NCI-H1048 (cell line): ENCODE measurements around the gene INTS1.

Experiments
- DNase-seq: peaks from one replicate; lab custom pipeline; 2025; lab: John Stamatoyannopoulos, UW

The INTS1 gene

DNA sequence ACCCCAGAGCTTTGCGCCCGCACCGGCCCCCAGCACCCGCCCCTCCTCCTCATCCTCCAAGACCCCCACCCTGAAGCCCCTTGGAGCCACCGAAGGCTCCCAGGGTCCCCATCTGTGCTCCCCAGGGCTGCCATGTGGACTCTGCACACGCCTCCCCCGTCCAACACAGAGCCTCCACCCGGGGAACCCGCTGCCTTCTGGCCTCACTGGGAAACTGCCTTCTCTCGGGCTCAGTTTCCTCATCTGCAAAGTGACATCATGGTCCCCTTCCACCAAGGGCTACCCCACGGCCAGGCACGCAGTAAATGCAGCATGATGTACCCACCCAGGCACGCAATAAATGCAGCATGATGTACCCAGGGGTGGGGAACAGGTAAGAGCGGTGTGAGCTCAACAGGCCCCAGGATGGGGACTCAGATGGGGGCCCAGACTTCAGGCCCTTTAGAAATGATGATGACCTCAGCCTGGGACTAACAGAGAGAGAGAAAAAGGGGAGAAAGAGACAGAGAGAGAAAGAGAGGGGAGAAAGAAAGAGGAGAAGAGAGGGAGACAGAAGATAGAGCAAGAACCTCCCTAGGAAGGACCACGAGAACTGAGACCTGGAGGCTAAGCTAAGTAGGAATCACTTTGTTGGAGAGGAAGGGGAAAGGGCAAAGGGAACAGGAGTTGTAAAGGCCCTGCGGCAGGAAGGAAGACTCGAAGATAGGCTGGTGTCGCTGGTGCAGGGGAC, 42.4 kb downstream of the INTS1 start:
- no peak for DNase-seq

DNA sequence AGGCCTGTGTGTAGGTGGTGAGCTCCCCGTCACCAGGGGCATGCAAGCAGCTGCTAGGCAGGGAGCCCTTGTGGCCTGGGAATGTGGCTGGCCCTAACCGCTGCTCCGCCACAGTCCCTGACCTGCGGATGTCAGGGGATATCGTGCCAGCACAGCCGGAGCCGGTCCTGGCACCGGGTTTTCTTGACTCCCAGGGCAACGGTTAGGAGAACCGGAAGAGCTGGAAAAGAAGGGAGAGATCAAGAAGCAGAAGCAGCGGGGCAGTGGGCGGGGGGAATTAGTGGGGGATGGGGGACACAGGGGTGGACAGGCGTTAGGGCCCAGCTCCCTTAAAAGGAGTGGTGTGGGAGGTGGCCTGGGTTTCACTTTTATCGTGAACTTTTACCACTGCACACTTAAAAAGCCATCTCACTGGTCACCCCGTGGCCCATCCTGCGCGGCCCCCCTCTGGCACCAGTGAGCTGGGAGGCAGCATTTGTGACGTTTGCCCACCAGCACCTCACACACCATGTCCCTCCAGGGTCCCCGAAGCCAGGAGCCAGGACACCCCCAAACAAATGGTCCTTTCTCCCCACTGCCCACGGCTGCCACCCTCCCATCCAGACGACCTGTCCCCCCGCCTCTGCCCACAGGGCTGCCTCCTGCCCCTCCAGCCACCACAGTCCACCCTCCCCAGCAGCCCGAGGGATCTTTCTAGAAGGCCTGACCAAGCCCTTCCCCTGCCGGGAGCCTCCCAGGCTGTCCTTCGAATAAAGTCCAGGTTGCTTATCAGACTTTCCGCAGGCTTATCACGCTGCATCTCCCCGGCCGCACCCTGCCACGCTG, 43.2 kb downstream of the INTS1 start:
- DNase-seq, result no peak

DNA sequence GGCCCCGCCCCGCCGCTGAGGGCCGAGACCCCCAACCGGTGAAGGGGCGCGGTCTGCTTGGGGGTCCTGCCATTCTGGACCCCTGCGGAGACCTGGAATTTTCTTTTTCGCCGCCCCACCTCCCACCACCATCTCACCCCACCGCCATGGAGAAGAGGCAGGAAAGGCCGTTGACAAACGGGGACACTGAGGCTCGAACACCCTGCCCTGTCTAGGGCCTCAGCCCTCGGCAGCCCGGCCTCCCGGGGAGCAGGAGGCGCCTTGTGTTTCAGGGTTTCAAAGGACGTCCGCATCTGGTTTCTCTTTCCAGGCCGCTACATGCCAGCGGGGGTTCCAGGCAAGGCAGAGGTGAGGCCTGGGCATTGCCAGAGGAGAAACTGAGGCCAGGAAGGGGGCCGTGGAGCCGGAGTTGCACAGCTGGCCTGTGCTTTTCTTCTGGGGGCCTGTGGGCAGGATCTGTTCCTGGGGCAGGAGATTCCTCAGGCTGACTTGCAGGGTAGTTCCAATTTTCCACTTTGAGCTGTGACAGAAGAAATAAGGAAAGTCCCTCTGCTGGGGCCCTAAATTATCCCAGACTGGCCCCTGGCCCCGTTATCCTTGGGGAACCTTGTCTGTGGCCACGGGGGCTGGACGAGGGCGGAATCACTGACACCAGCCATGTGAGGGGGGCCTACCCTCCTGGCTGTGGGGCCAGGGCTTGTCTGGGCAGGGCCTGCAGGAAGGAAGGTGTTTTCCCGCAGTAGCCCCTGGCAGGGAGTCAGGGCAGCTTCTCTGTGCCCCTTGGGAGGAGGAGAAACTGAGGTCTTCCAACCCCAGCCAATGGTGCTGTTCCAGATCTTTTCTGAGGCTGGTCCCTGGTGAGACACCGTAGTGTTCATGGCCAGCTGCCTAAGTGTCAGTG, 44.0 kb downstream of the INTS1 start:
- no peak for DNase-seq

GRCh38 chr7:1459512-1459892, 44.7 kb downstream of the INTS1 start:
- DNase-seq, result peak; percentile 97

GRCh38 chr7:1458683-1459511, 45.3 kb downstream of the INTS1 start, which contains the start of gene MICALL2:
Gene MICALL2, minus strand, starts transcription at chr7:1459470. Its CDS starts 144 bp downstream, at chr7:1459326.
- no peak for DNase-seq

DNA sequence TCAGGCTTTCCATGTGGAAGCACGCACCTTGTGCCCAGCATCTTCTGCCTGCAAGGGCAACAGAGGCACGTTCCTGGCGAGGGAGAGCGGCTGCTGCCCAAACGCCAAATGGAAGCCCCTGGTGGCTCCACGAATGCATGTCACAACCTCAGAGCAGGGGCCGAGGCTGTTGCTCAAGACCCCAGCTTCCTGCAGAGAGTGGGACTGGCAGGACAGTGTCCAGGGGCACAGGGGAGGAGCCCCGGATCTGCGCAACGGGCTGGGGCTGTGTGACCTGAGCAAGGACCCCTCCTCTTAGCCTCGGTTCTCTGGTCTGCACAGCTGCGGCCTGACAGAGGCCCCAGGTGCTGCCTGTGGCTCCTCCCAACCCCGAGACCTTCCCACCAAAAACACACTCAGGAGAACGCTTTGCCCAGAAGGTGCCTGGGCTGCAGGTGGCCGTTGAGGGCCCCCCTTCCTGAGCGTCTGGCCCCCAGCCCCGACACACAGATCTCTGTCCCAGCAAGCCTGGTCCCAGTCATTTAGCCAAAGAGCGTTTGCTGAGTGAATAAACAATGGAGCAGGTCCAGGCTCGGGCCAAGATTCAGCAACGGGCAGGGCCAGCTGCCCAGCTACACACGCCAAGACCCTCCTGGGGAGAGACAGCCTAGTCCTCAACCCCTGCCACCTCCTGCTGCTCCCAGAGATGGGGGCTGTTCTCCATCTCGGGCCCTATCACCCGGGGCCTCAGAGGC, 46.1 kb downstream of the INTS1 start:
- no peak for DNase-seq

- no peak for DNase-seq
Measured at GRCh38 chr7:1457059-1457948, 46.9 kb downstream of the INTS1 start.

- no peak for DNase-seq
Measured at GRCh38 chr7:1455955-1456354, 48.2 kb downstream of the INTS1 start.

GRCh38 chr7:1455241-1455939, 48.8 kb downstream of the INTS1 start:
- DNase-seq, result no peak

DNA sequence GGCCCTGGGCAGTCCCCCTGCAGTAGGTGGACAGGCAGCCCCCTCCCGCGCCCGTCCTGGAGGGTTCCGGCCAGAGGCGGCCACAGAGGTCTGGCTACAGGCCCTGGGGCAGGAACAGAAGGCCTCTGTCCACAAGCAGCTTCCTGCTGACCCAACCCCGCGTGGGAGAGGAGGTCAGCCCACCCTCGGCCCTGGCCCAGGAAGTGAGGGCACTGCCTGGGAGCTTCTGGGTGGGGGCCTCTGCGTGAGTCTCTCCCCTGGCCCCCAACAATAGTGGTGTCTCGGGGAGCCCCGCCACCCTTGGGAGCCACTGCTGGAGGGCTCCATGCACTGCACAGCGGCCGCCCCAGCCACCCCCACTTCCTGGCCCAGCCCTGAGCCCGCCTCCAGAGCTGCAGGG, 49.6 kb downstream of the INTS1 start:
- no peak for DNase-seq

DNA sequence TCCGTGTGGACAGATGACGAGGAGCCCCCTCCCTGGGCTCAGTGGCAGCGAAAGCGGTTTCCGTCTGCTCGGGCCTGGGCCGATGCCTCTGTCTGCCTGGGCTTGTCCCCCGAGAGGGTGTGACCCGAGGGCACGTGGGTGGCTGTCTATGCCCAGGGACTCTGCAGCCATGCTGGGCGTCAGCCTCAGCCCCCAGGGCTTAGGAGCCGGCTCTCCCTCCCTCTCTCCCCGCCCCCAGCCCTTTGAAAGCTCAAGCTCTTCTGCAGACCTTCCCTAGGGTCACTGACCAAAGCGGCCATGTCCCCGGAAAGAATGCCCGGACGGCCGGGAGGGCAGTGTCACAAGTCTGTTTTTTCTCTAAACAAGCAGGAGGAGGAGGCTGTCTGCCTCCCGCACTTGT, 52.0 kb downstream of the INTS1 start:
- DNase-seq, result no peak

DNA sequence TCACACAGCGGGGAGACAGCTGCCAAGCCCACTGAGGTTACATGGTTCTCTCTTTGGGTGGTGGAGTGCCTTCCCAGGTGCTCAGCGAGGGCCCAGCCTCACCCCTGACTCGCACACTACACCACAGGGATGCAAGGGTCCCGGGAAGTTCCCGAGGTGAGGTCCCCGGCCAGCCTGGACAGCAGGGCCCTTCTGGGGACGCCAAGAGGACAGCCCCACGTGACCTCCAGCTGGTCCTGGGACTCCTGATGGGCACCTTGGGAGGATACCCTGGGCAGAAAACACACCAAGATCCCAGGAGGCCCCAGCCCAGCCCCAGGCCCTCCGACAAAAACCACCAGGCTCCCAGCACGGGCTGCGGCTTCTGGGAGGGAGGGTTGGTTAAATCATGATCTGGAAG, 53.2 kb downstream of the INTS1 start:
- DNase-seq, result no peak

DNA sequence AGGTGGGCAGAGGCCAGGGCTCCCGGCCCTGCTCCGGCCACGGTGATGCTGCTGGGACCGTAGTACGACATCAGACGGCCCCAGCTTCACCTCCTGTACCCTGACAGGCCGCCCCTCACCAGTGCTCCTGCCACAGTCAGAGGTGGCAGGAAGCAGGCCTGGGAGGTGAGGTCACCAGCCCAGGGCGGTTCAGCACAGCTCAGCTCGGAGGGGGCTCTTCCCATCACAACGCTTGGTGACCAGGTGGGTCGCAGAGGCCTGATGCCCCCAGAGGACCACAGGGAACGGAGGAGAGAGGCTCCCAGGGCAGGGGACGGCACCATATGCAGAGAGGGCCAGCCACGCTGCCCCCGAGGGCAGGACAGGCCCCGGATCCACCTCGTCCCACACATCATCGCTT, 53.8 kb downstream of the INTS1 start:
- DNase-seq, result no peak

- DNase-seq, result no peak
Measured at GRCh38 chr7:1449951-1450350, 54.2 kb downstream of the INTS1 start.

GRCh38 chr7:1449501-1449900, 54.7 kb downstream of the INTS1 start:
- no peak for DNase-seq

DNA sequence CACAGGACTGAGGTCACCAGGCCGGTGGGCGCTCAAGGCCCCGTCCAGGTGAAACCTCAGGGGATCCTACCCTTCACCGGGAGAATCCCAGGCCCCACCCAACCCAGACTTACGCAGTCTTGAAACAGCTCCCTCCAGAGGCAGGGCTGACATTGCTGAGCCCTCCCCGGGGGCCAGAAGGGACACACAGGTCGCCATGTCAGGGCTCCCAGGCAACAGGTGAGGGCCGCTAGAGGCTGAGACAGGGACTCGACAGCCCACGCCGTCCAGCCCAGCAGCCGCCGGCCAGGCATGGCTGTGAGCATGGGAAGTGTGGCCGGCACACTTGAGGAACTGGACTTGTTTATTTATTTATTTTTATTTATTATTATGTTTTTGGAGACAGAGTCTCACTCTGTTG, 55.2 kb downstream of the INTS1 start:
- no peak for DNase-seq

- no peak for DNase-seq
Measured at GRCh38 chr7:1447551-1448244, 56.5 kb downstream of the INTS1 start.

GRCh38 chr7:1447112-1447511, 57.1 kb downstream of the INTS1 start:
- no peak for DNase-seq
